K562 (cell line): Measurements from ENCODE around the gene ZP1. TPM values are rescaled to one million over a fixed set of nuclear protein-coding genes. Genes with fewer than 3 reads are reported as not detected.

ENCODE experiments used
- ADNP ChIP-seq: fragments of 200-800 bp; sonication (Bioruptor generic); IDR thresholded peaks from 2 replicates; pipeline ENCODE4 v1.6.1; 2016; ENCODE audit warnings: missing genetic modification characterization, missing compliant biosample characterization
- BCLAF1 ChIP-seq, 2 experiments: fragments of 450-650 bp in 1 of 2; IDR thresholded peaks; 2 replicates each; pipeline ENCODE4 v1.6.1; 2011 to 2017; ENCODE audit warnings: low read depth in 2 of 2, antibody characterized with exemption in 1 of 2, borderline replicate concordance in 1 of 2, low read length in 1 of 2, mild to moderate bottlenecking in 1 of 2, mixed read lengths in 1 of 2; ENCODE audit not compliant: control insufficient read depth in 1 of 2
- CREB3L1 ChIP-seq: fragments of 450-650 bp; IDR thresholded peaks from 2 replicates; pipeline ENCODE4 v1.6.1; 2014; ENCODE audit warnings: low read depth, mild to moderate bottlenecking, moderate library complexity, borderline replicate concordance
- HMGXB4 ChIP-seq: sonication (generic); formaldehyde crosslinking; IDR thresholded peaks from 2 replicates; pipeline ENCODE4 v1.8.1; 2023; ENCODE audit warnings: mild to moderate bottlenecking, missing genetic modification reagents
- STAT5B ChIP-seq: fragments of 250-450 bp; sonication (Bioruptor Pico); IDR thresholded peaks from 2 replicates; pipeline ENCODE4 v1.8.0; 2021; ENCODE audit warnings: mild to moderate bottlenecking, inconsistent platforms
- TFAP4 ChIP-seq: sonication (generic); formaldehyde crosslinking; IDR thresholded peaks from 2 replicates; pipeline ENCODE4 v1.8.0; 2022; ENCODE audit warnings: missing genetic modification reagents, mild to moderate bottlenecking, moderate library complexity, borderline replicate concordance
- ZKSCAN8 ChIP-seq: fragments of 200-800 bp; sonication (Bioruptor generic); IDR thresholded peaks from 2 replicates; pipeline ENCODE4 v1.6.1; 2016; ENCODE audit warnings: missing genetic modification characterization, missing compliant biosample characterization
- ZNF140 ChIP-seq: fragments of 250-450 bp; sonication (Bioruptor Pico); IDR thresholded peaks from 2 replicates; pipeline ENCODE4 v1.8.0; 2021; ENCODE audit warnings: moderate library complexity, mild to moderate bottlenecking, inconsistent platforms
- ZNF407 ChIP-seq: fragments of 450-650 bp; IDR thresholded peaks from 2 replicates; pipeline ENCODE4 v1.6.1; 2016; ENCODE audit warnings: low read depth
- polyA plus RNA-seq, 8 experiments: library from polyadenylated mRNA; depleted of rRNA in 4 of 8; stranded (reverse) in 5 of 8; unstranded in 3 of 8; fragments of >200 nt; fragmentation: Nextera tagmentation in 2 of 8; fragmentation: Illumina TruSeq in 1 of 8; extraction: Ambion mirVana in 2 of 8; extraction: Trizol in 1 of 8; gene quantifications; 2 replicates each; pipeline versions ENCODE4 v1.2.1 to v1.2.3, GENCODE V29; 2011 to 2014; ENCODE audit warnings: inconsistent platforms in 1 of 8, missing spikeins in 1 of 8
- total RNA-seq, 7 experiments: library from RNA; depleted of rRNA in 6 of 7; stranded (reverse); fragments of >200 nt in 6 of 7; fragmentation: Illumina TruSeq in 2 of 7; extraction: Trizol in 2 of 7; gene quantifications; 2 replicates each; pipeline versions ENCODE4 v1.2.1 to v1.2.3, GENCODE V29; 2011 to 2021; ENCODE audit warnings: low replicate concordance in 1 of 7

The ZP1 gene
- total and polyA plus RNA-seq, 9 of the 15 experiments (the other 6 are each of a cell fraction or from before 2014, with no cell fraction given): 0.11 to 0.15 TPM; not detected in 7

GRCh38 chr11:60913793-60914632 lies 46.7 kb downstream of the ZP1 start, which contains the start of gene TMEM109 (continued):
- TF ChIP-seq ZNF407: no peak
- TF ChIP-seq STAT5B: no peak
- TF ChIP-seq TFAP4 (CRISPR knock-in tag): peak; percentile 72
- no peak for TF ChIP-seq ZNF140 (CRISPR knock-in tag)
- no peak for TF ChIP-seq BCLAF1 (IDR thresholded peaks at IDR 0.05; ENCODE audit: borderline replicate concordance in 1 of 2, control insufficient read depth in 1 of 2, low read depth in 2 of 2, low read length in 1 of 2)
- TF ChIP-seq ZKSCAN8 (CRISPR knock-in tag): peak; percentile 16; the same call in 1 of the 2 replicates
- peak; percentile 61; the same call in 1 of the 2 replicates for TF ChIP-seq HMGXB4 (CRISPR knock-in tag)
- peak; percentile 85; the same call in 1 of the 2 replicates for TF ChIP-seq CREB3L1
- TF ChIP-seq ADNP (tag): no peak
